ENCODE measurements around the gene FOXE3.

DNA sequence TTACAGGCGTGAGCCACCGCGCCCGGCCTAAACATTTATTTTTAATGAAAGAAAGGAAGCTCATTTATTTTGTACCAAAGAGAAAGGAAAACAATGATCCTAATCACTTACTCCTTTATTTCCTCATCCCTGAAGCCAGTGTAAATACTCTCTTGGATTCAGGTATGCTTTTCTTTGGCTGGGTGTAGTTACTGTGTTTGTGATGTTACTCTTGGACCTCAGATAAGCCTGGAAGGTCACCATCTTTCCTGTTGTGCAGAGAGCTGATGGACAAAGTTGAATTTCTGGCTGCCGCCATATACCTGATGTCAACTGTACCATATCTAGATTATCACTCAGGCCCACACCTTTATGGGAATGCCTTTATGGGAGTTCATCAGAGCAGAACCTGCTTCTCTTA is 35.4 kb upstream of the FOXE3 start:
- TF ChIP-seq, protein P1, sequence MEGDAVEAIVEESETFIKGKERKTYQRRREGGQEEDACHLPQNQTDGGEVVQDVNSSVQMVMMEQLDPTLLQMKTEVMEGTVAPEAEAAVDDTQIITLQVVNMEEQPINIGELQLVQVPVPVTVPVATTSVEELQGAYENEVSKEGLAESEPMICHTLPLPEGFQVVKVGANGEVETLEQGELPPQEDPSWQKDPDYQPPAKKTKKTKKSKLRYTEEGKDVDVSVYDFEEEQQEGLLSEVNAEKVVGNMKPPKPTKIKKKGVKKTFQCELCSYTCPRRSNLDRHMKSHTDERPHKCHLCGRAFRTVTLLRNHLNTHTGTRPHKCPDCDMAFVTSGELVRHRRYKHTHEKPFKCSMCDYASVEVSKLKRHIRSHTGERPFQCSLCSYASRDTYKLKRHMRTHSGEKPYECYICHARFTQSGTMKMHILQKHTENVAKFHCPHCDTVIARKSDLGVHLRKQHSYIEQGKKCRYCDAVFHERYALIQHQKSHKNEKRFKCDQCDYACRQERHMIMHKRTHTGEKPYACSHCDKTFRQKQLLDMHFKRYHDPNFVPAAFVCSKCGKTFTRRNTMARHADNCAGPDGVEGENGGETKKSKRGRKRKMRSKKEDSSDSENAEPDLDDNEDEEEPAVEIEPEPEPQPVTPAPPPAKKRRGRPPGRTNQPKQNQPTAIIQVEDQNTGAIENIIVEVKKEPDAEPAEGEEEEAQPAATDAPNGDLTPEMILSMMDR (IDR thresholded peaks at IDR 0.05 in 2 of 3, conservative IDR thresholded peaks at IDR 0.05 in 1 of 3; ENCODE audit: borderline replicate concordance in 1 of 3, insufficient read depth in 1 of 3, low read depth in 2 of 3, low read length in 2 of 3) = no peak
- TF ChIP-seq YY1 (IDR thresholded peaks at IDR 0.05; ENCODE audit: extremely low read depth, insufficient replicate concordance, low read depth, low read length) (no peak), RAD21 (IDR thresholded peaks at IDR 0.05; ENCODE audit: low read depth) (no peak), SIN3A (IDR thresholded peaks at IDR 0.05; ENCODE audit: low read depth) (no peak), POLR2A (IDR thresholded peaks at IDR 0.05; ENCODE audit: borderline replicate concordance, extremely low read depth, insufficient read depth, insufficient read length) (no peak), EZH2phosphoT487 (IDR thresholded peaks at IDR 0.05; ENCODE audit: borderline replicate concordance) (no peak), EZH2 (IDR thresholded peaks at IDR 0.05) (no peak), JUND (IDR thresholded peaks at IDR 0.05) (no peak), ZBTB33 (IDR thresholded peaks at IDR 0.05; ENCODE audit: extremely low read depth, insufficient replicate concordance, low read length) (no peak), POLR2AphosphoS5 (IDR thresholded peaks at IDR 0.05; ENCODE audit: low read depth, low read length) (no peak), REST (IDR thresholded peaks at IDR 0.05; ENCODE audit: low read depth) (no peak)

All from HCT116 (cell line).